ENCODE data around the gene BRAP.
"Not testable (repeated sequence)": the region's sequence is repeated elsewhere in the genome, so short reads cannot be mapped to it uniquely, and the experiment has no call there.

The BRAP gene

DNA sequence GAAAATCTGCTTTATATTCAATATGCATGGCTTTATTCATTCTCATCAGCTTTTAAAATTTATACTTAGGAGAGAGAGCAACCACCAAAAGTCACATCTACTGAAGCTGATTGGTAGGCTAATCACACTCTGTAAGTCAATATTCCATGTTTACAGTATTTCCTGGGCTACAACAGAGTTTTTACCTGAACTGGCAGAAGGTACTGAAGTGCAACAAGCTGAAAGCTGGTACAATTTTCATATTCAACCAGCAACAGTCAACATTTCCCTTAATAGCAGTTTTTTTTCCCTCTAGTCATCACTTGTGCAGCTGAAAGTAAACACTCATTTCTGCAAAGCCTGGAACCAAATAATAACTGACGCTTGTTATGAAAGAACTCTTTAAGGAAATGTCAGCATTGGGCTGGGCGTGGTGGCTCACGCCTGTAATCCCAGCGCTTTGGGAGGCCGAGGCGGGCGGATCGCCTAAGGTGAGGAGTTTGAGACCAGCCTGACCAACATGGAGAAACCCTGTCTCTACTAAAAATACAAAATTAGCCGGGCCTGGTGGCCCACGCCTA is 12.9 kb downstream of the BRAP start:
- DNase-seq = no peak

GRCh38 chr12:111664961-111665865 is 20.5 kb downstream of the BRAP start:
- DNase-seq = no peak

DNA sequence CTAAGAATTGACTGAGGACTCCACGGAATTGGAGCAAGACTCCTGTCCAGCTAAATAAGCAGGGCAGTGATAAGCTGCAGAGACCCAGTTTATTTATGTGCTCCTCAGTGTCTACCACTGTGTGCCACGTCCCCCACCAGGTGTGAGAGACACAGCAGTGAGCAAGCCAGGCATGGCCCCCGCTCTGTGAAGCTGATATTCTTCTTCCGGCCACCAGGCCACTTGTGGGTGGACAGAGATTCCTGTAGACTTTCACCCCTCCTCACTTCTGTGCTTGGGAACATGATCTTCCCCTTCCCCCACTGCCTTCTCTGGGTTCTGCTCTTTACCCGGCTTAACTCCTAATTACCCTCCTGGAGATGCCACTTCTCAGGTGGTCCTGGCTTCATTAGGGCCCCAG is 21.3 kb downstream of the BRAP start:
- DNase-seq = no peak

GRCh38 chr12:111656016-111656415 is 29.7 kb downstream of the BRAP start:
- DNase-seq = no peak

DNA sequence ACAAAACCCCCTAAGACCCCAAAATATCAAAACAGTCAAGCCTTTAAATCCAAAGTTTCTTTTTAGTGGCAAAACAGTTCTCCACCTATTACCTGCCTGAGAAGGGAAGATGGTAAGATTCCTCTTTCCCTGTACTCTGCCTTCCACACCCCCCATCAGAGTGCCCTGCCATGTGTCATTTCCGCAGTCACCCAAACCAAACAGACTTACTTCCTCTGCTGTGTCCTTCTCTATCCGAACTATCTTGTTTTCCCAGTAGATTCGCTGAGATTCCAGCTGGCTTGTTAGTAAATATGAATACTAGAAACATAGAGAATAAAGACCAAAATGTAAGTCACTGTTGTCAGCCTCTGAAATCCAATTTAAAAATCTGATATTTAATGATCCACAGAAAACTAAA is 30.4 kb downstream of the BRAP start:
- no peak for DNase-seq

DNA sequence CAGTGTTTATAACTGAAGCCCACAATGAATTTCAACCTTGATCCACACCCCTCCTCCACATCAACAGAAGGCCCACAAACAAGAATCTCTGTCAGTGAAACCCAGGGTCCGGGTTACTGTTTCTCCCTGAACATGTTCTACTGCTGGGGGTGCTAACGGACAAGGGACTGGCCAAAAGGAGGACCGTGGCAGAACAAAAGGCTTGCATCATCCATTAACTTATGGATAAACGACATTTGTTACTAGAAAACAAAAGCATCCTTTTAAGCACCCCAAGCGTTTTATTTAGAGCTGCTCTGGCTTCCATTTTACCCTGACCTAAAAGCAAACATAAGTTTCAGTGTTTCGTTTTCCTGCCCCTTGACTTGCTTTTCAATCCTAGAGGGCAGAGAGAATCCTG is 32.2 kb downstream of the BRAP start:
- DNase-seq = no peak

- not testable (repeated sequence) for DNase-seq
These were observed 33.2 kb downstream of the BRAP start for GRCh38 chr12:111652530-111652929.

- no peak for DNase-seq
These were observed 34.8 kb downstream of the BRAP start for GRCh38 chr12:111650912-111651311.

GRCh38 chr12:111645433-111645832 is 40.3 kb downstream of the BRAP start:
- no peak for DNase-seq

- no peak for DNase-seq
These were observed 42.3 kb downstream of the BRAP start for GRCh38 chr12:111643427-111643826.

GRCh38 chr12:111642681-111643426 is 42.9 kb downstream of the BRAP start:
- DNase-seq = no peak

GRCh38 chr12:111640506-111640905 is 45.2 kb downstream of the BRAP start:
- no peak for DNase-seq

DNA sequence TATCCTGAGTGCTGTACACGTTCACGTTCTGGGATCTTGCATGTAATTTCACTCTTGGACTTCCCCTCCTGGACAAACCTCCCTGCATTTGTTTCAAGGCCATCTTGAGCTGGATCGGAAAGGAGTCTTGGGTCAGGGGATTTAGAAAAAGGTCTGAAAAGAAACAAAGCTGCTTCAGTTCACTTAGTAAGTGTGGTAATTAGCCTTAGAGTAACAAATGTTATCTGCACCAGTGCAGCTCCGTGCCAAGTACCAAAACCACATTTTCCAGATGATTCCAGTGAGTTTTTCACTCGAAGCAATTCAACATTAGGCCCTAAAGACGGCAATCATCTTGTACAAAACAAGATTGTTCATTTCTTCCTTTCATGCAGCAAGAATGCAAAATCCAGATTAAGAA is 47.2 kb downstream of the BRAP start:
- no peak for DNase-seq

GRCh38 chr12:111636209-111636945 is 49.4 kb downstream of the BRAP start:
- no peak for DNase-seq

DNA sequence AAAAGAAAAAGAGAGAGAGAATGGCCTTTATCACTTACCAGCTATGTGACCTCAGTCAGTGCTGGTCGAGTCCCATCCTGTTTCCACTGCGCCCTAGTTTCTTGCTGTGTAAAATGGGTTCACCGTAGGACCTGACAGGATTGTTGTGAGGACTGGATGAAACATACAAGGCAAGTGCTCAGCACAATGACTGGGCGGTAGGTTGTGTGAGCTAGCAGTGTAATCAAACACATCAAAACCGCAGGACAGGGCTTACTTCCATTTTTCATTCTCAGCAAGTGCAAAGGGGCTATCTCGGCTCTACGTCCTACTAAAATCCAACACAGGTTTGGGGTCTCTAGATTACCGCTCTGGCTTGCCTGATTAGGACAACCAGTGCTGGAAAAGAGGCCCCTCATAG is 50.2 kb downstream of the BRAP start:
- DNase-seq = no peak

DNA sequence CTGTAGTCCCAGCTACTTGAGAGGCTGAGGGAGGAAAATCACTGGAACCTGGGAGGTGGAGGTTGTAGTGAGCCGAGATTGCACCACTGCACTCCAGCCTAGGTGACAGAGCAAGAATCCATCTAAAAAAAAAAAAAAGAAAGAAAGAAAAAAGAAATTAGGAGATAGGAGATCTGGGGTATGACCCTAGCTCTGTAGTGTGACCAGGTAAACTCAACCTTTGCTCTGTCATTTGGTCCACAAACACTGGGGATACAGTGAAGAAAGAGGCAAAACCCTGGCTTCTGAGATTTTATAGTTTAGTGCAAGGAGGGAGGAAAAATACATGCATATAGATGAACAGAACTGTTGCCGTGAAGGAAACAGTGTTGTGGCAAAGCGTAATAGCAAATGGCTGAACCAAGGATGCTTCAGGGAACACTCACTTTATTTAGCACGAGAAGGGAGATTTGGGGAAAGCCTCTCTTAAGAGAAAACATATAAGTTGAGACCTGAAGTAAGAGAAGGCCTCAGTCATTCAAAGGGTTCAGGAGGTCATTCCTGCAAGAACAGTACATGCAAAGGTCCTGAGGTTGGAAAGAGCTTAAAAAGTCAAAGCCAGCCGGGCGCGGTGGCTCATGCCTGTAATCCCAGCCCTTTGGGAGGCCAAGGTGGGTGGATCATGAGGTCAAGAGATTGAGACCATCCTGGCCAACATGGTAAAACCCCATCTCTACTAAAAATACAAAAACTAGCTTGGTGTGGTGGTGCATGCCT is 57.1 kb downstream of the BRAP start:
- no peak for DNase-seq

DNA sequence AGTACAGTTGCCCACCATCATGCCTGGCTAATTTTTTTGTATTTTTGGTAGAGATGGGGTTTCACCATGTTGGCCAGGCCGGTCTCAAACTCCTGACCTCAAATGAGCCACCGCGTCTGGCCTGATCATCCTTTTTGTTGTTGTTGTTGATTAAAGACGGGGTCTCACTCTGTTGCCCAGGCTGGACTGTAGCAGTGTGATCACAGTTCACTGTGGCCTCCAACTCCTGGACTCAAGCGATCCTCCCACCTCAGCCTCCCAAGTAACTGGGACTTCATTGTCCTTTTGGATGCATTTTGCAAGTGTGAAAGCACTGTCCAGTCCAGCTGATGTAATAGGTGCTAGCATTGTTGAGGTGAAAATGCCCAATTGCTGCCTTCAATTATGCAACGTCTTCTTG is 59.5 kb downstream of the BRAP start:
- no peak for DNase-seq

- no peak for DNase-seq
These were observed 61.2 kb downstream of the BRAP start for GRCh38 chr12:111624540-111624939.

DNA sequence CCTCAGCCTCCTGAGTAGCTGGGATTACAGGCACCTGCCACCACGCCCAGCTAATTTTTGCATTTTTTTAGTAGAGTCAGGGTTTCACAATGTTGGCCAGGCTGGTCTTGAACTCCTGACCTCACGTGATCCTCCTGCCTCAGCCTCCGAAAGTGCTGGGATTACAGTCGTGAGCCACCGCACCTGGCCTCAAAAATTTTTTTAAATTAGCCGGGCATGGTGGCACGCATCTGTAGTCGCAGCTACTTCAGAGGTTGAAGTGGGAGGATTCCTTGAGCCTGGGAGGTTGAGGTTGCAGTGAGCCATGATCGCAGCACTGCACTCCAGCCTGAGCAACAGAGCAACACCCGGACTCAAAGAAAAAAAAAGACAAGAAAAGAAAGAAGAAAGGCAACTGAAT is 67.9 kb downstream of the BRAP start:
- not testable (repeated sequence) for DNase-seq

DNA sequence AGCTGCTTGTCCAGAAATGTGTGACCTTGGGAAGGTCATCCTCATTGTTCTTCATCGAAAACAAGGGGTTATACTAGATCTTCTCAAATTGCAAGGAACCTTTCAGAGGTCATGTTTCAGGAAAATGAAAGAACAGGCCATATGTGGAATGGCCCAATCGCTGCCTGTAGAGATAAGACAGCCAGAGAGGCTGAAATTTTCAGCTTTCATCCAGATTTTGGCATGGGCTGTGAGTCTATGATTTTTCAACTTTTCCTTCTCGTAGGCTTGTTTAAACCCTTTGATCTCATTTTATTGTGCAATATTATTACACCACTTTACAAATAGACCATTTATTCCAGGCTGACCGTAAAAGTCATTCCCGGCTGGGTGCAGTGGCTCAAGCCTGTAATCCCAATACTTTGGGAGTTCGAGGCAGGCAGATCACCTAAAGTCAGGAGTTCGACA is 69.6 kb downstream of the BRAP start:
- DNase-seq = no peak

DNA sequence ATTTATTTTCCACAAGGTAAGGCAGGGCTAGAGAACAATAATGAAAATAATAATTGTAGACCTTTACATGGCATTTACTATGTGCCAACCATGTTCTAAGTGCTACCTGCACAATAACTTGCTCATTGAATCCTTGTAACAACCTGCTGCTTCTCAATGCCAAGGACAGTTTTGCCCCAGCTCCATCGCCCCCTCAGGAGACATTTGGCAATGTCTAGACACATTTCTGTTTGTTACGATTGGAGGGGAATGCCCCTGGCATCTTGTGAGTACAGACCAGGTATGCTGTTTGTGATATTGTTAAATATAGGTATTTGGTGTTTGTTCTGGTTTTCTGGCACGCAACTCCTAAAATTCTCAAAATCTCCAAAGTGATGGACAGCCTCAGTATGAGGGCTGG is 78.5 kb downstream of the BRAP start:
- DNase-seq = no peak

DNA sequence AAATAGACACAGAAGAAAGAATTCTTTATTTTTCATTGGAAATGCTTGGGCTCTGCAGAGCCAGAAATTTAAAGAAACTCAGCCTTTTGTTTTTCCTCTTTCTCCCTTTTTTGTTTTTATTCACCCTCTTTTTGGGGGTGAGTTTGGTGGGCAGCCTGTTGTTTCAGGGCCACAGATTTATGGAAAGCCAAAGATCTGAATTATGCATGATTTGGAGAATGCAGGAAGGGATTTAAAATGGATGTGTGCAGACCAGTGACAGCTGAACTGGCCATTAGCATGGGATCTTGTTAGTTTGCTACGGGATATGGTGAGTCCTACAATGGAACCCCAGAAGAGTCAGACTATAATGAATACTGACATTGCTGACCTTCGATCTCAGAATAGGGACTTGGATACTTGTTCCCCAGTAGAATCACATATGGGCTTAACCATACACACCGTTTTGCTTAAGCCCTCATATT is 79.0 kb downstream of the BRAP start:
- no peak for DNase-seq

Data from CD4-positive, alpha-beta T cell treated with Interleukin-12 subunit alpha and Interleukin-12 subunit beta, for 1 hour (primary cell).